HG03139 (cell line): ENCODE measurements around the gene ME2.
"Not testable (repeated sequence)": the region's sequence is repeated elsewhere in the genome, so short reads cannot be mapped to it uniquely, and the experiment has no call there.

Source experiments
- ATAC-seq: cut with Tn5 transposase; IDR thresholded peaks from one replicate; pipeline ENCODE4 v1.9.1; 2021; ENCODE audit not compliant: unreplicated experiment

ME2 gene

GRCh38 chr18:50878345-50879301 lies at the start of gene ME2:
Gene ME2, plus strand, starts transcription at chr18:50879118. Its CDS starts 16,703 bp downstream, at chr18:50895821.
- peak; percentile 92 for ATAC-seq

DNA sequence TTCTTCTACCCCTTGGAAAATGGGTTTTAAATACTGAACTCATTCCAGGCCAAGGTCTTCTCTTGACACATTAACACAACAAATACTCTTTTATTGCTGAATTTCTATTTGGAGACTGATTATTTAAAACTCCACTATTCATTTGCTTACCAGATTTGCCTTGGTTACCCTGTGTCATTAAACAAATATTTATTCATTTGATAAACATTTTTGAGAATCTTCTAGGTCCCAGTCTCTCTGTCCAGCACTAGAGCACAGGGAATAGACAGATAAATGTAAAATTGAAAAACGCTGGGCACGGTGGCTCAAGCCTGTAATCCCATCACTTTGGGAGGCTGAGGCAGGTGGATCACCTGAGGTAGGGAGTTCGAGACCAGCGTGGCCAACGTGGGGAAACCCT lies 49.3 kb upstream of the ME2 start:
- ATAC-seq, result no peak

DNA sequence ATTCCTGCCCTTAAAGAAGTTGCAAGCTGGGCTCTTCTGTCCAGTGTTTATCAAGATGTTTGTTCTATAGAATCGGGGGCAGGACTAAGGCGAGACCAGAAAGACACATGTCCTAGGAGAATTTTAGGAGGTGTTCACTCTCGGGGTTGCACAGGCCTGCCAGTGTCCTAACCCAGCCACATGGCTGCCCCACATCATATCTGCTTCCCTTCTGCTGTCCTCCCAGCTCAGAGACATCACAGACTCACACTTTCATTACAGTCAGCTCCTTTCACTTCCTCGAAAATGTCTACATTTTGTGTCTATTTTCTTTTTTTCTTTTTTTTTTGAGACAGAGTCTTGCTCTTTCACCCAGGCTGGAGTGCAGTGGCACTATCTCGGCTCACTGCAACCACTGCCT lies 48.4 kb upstream of the ME2 start:
- ATAC-seq, result peak; percentile 51

DNA sequence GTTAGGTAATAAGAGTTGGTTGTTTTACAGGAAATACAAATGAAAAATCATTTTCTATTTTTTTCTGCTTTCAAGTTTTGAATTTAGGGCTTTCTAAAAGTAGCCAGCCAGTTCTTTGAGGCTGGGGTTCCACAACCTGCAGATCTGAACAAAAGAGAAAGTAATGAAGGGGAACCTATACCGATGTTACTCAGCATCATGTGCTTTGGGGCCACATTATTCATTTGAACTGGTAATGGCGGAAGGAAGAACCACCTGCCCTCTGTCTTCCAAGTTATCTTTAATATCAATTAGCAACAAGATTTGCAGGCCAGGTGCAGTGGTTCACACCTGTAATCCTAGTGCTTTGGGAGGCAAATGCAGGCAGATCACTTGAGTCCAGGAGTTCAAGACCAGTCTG lies 46.2 kb upstream of the ME2 start:
- no peak for ATAC-seq

DNA sequence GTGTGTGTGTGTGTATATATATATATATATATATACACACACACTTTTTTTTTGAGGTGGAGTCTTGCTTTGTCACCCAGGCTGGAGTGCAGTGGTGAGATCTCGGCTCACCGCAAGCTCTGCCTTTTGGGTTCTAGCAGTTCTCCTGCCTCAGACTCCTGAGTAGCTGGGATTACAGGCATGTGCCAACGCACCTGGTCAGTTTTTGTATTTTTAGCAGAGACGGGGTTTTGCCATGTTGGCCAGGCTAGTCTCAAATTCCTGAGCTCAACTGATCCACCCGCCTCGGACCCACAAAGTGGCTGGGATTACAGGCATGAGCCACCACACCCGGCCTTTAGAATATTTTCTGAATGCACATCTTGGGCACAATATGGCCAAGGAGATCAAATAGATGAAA lies 45.4 kb upstream of the ME2 start:
- ATAC-seq, result not testable (repeated sequence)

DNA sequence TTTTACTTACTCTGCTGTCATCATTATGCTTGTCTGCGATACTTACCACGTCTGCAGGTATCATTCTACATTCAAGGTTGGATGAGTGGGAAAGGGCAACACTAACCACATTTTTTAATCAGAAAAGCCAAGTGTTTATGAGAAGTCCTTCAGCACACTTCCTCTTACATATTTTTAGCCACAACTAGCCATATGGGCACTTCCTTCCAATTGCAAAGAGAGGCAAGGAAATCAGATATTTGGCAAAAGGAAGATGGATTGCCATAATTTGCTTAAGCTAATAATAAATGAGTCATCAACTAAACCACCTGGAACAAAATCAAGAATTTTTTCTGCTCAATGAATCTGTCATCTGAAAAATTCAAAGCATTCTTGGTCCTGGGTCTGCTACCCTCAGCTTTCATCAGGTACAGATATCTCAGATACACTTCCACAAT lies 42.4 kb upstream of the ME2 start:
- no peak for ATAC-seq

DNA sequence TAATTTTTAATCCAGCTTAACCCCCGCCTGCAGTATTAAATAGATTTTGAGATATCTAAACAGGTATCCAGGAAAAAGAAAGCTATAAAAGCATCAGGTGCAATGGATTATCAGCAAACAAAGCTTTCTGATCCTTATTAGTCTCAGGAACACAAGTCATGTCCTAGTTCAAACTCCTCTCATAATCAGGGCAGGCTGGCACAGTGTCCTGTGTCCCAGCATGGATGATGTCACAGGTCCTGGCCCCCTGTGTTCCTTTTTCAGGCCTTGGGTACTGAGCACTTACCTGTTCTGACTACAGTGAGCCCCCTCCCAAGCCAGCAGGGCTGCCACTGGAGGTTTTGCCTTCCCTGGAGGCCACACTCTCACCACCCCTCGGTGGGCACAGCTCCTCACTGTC lies 39.6 kb upstream of the ME2 start:
- ATAC-seq, result no peak

GRCh38 chr18:50839996-50840395 lies 38.9 kb upstream of the ME2 start:
- no peak for ATAC-seq

- no peak for ATAC-seq
These were observed 36.1 kb upstream of the ME2 start for GRCh38 chr18:50842846-50843245.

GRCh38 chr18:50844554-50844953 lies 34.4 kb upstream of the ME2 start:
- no peak for ATAC-seq

GRCh38 chr18:50844960-50845359 lies 34.0 kb upstream of the ME2 start:
- no peak for ATAC-seq

GRCh38 chr18:50847192-50847591 lies 31.7 kb upstream of the ME2 start:
- ATAC-seq, result no peak

DNA sequence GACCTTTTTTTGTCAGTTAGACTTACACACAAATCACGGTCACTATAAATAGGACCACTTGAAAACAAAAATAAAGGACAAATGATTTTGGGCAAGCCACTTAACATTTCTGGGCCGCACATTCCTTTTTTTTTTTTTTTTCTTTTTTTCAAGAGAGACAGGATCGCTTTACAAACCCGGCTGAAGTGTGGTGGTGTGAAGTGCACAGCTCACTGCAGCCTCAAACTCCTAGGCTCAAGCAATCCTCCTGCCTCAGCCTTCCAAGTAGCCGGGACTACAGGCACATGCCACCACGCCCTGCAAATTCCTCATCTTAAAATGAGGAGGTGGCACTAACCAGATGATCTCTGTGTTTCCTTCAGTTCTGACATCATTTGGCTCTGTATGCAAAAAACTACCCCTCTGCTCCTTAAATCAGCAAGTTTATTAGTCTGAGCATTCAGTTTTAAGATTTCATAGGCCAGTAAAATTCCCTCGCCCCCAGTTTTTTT lies 30.8 kb upstream of the ME2 start:
- ATAC-seq, result no peak

DNA sequence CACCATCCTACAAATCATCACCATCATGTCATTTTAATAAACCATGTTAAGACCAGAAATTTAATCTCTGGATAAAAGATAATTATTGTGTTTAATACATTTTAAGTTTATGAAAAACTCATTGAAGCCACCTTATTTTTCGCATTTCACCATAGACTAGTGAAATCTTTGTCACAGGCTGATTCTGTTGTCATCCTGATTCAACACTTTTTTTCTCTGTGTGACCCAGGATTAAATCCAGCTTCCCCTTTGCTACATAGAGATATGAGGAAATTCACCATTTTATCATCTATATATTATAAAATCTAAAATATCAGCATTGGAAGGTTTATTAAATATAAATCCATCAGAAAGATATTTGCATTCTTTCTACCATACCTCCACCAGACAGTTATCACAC lies 29.9 kb upstream of the ME2 start:
- no peak for ATAC-seq

DNA sequence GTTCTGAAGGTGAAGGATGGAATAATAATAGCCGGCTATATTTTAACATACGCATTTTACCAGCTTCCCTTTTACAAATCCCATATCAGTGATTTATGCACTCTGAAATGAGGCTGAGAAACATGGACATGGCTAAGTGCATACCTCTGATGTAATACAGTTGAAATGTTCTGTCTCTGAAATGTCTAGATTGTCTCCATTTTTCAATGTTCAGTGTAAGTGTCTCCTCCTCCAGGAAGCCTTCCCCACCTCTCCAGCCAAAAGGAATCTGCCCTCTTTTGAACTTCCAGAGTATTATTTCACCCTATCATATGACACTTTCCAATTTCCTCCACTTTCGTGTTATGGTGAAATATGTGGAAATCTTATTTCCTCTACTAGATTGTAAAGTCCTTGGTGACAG lies 29.5 kb upstream of the ME2 start:
- ATAC-seq, result no peak

- no peak for ATAC-seq
These were observed 28.4 kb upstream of the ME2 start for GRCh38 chr18:50850307-50851065.

GRCh38 chr18:50853863-50854271 lies 25.1 kb upstream of the ME2 start:
- ATAC-seq, result no peak

- no peak for ATAC-seq
These were observed 22.8 kb upstream of the ME2 start for GRCh38 chr18:50855976-50856757.

DNA sequence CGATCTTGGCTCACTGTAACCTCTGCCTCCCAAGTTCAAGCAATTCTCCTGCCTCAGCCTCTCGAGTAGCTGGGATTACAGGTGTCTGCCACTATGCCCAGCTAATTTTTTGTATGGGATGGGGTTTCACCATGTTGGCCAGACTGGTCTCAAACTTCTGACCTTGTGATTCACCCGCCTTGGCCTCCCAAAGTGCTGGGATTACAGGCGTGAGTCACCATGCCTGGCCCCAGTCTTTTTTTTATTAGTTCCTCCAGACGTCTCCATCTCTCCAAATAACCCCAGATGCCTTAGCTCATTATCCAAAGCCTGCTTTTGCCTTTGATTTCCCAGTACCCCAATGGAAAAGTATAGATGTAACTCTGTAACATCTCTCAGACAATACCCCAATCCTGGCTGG lies 21.8 kb upstream of the ME2 start:
- not testable (repeated sequence) for ATAC-seq

DNA sequence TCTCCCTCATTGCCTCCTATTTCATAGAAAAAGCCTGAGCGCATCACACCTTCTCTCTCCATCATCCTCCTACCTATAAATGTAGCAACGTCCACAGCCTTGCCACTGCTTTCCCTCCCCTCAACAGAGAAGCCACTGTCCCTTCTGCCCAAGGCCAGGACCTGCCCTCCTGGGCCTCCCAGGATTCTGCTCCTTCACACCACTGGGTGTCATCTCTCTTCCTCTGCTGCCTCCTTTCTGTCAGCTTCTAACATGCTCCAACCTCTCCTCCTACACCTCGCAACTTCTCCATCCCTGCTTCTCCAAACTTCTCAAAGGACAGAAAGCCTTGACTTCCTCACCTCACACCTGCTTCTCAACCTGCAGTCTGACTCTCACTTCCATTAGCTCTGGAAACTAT lies 21.2 kb upstream of the ME2 start:
- no peak for ATAC-seq
